HG03060 (cell line): ENCODE measurements around the gene EMILIN1.
"Not testable (repeated sequence)": the region's sequence is repeated elsewhere in the genome, so short reads cannot be mapped to it uniquely, and the experiment has no call there.

Experiments
- ATAC-seq: cut with Tn5 transposase; IDR thresholded peaks from one replicate; pipeline ENCODE4 v1.9.1; 2021; ENCODE audit warnings: low read depth, moderate number of reproducible peaks; ENCODE audit not compliant: unreplicated experiment

The EMILIN1 gene

GRCh38 chr2:27053321-27053720 is 25.1 kb upstream of the EMILIN1 start:
- no peak for ATAC-seq

GRCh38 chr2:27053776-27054175 is 24.6 kb upstream of the EMILIN1 start:
- ATAC-seq, result no peak

GRCh38 chr2:27054721-27055120 is 23.7 kb upstream of the EMILIN1 start:
- ATAC-seq, result no peak

- no peak for ATAC-seq
These were observed 21.2 kb upstream of the EMILIN1 start for GRCh38 chr2:27057184-27057583.

GRCh38 chr2:27058210-27058609 is 20.2 kb upstream of the EMILIN1 start:
- no peak for ATAC-seq

- no peak for ATAC-seq
These were observed 19.1 kb upstream of the EMILIN1 start for GRCh38 chr2:27059141-27059820.

- ATAC-seq, result no peak
These were observed 18.1 kb upstream of the EMILIN1 start for GRCh38 chr2:27060323-27060722.

- no peak for ATAC-seq
These were observed 13.3 kb upstream of the EMILIN1 start for GRCh38 chr2:27065128-27065527.

GRCh38 chr2:27067385-27067784 is 11.0 kb upstream of the EMILIN1 start:
- no peak for ATAC-seq

GRCh38 chr2:27069436-27069835 is 9.0 kb upstream of the EMILIN1 start:
- no peak for ATAC-seq

GRCh38 chr2:27069961-27070618 is 8.3 kb upstream of the EMILIN1 start:
- ATAC-seq, result no peak

GRCh38 chr2:27070653-27071276 is 7.7 kb upstream of the EMILIN1 start:
- ATAC-seq, result peak; percentile 11

- peak; percentile 51 for ATAC-seq
These were observed 7.0 kb upstream of the EMILIN1 start, which contains the start of gene OST4 for GRCh38 chr2:27071277-27071989. Gene OST4, minus strand, starts transcription at chr2:27071654.

- peak; percentile 8 for ATAC-seq
These were observed 6.2 kb upstream of the EMILIN1 start for GRCh38 chr2:27071990-27072830.

- ATAC-seq, result no peak
These were observed 5.5 kb upstream of the EMILIN1 start for GRCh38 chr2:27072920-27073319.

GRCh38 chr2:27073782-27074181 is 4.6 kb upstream of the EMILIN1 start:
- no peak for ATAC-seq

GRCh38 chr2:27074738-27075565 is 3.5 kb upstream of the EMILIN1 start:
- ATAC-seq, result no peak

- ATAC-seq, result not testable (repeated sequence)
These were observed 2.9 kb upstream of the EMILIN1 start for GRCh38 chr2:27075566-27075871.

- ATAC-seq, result no peak
These were observed 2.1 kb upstream of the EMILIN1 start for GRCh38 chr2:27076323-27076722.

GRCh38 chr2:27077231-27077630 is 1.2 kb upstream of the EMILIN1 start:
- no peak for ATAC-seq
